AG09309 (cell line): ENCODE data around the gene GINS2.

Experiments
- DNase-seq: peaks from one replicate; pipeline ENCODE4 v3.0.0-alpha.2; 2010; ENCODE audit warnings: low read depth
- H3K4me3 ChIP-seq: 2 replicates; pipeline ENCODE4 v1.5.1; 2011; ENCODE audit warnings: mild to moderate bottlenecking, low read depth, low read length, moderate library complexity; ENCODE audit not compliant: control insufficient read depth
- CTCF ChIP-seq: IDR thresholded peaks from 2 replicates; pipeline ENCODE4 v1.5.1; 2011; ENCODE audit warnings: mild to moderate bottlenecking, low read depth, low read length, inconsistent platforms; ENCODE audit not compliant: insufficient read depth, control insufficient read depth; ENCODE audit errors: missing control alignments

Gene GINS2

DNA sequence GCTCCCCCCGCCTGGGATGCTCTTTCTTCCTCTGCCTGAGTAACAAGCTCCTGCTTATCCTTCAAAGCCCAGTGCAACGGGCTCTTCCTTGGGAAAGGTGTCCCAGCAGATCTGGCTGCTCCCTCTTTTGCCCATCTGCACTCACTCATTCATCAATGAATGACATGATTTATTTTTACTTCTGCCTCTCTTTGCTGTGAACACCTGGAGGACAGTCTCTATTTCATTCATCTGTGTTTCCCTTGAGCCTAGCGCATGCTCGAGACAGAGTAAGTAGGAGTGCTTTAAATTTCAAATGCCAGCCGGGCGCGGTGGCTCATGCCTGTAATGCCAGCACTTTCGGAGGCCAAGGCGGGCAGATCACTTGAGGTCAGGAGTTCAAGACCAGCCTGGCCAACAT, 22.0 kb upstream of the GINS2 start:
- DNase-seq, result no peak
- no peak for TF ChIP-seq CTCF
- H3K4me3 ChIP-seq, result no peak overlapping the region

DNA sequence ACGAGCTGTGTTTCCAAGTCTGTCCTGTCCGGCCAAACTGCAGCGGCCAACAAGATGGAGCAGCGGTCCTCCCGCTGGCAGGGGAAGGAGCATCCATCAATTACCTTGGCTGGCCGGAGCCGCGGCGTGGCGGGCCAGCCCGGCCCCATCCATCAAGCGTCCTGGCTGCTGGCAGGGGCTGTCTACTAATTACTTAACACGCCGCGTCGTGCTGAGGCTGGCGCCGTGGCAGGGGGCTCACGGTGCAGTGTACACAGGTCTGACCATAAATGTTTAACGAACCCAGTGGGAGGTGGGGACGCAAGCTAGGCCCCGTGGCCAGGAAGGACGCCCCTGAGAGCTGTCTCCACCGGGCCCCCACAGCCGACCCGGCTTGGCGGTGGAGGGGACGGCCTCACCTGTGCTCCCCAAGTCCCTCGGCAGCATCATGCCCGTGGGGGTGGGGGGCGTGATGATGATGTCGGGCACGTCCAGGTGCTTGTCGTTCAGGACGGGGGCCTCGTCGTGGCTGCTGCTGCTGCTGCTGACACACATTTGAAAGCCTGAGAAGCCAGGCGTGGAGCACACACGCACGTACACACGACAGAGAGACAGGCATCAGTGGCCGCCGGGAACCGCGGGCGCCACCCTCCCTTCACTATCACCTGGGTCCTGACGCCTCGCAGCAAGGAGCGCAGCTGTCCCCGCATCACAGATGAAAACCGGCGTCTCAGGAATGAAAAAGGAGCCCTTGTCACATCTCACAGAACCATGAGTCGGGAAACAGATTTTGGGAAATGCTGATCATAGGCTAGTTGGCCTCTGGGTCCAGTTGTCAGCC, 21.2 kb upstream of the GINS2 start:
- TF ChIP-seq CTCF, result no peak
- no peak for DNase-seq
- no peak overlapping the region for H3K4me3 ChIP-seq

GRCh38 chr16:85708338-85708737, 19.6 kb upstream of the GINS2 start:
- no peak for DNase-seq
- TF ChIP-seq CTCF, result no peak
- H3K4me3 ChIP-seq, result no peak overlapping the region

- no peak for TF ChIP-seq CTCF
- no peak for DNase-seq
- no peak overlapping the region for H3K4me3 ChIP-seq
These were observed 18.9 kb upstream of the GINS2 start for GRCh38 chr16:85707528-85708095.

- TF ChIP-seq CTCF, result no peak
These were observed 17.8 kb upstream of the GINS2 start for GRCh38 chr16:85706449-85707034.

GRCh38 chr16:85704900-85705846, 16.4 kb upstream of the GINS2 start:
- DNase-seq, result no peak
- no peak overlapping the region for H3K4me3 ChIP-seq
- TF ChIP-seq CTCF, result no peak

More at GRCh38 chr16:85706449-85707034, 17.8 kb upstream of the GINS2 start:
- no peak overlapping the region for H3K4me3 ChIP-seq
- no peak for DNase-seq
